Measurements from ENCODE around the gene DMGDH. TPM values are rescaled to one million over a fixed set of nuclear protein-coding genes. Genes with fewer than 3 reads are reported as not detected.

DMGDH gene
- total and polyA plus RNA-seq, 2 donors (not counting 3 experiments of a cell fraction or from before 2014, with no cell fraction given) = 0.11 TPM; not detected in 1

DNA sequence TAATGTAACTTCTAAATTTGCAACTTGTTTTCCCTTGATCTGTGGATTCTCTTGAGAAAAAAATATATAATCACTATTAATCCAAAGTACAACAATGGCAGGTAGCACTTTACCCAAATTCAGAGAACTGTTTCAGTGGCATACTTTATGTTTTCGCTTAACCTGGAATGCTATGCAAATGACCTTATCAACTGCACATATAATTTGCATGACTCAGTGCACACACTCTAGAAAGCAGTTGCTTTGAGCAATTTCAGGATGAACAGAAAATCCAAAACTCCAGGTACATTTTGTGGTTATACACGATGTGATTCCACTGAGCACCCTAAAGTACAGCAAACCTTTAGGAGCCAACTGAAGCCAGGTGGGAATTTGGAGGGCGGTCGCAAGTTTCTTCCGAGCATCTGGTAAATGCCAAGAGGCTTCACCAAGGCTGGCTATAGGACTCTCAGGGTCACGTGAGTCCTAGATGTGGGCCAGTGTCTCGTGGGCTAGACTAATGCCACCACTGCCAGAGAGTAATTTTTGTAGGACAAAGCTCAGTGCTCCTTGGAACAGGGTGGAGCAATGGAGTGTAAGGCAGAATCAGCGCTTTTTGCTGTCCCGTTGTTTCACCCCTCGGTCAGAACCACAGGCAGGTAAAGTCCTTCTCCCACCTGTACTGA, 37.3 kb downstream of the DMGDH start:
- Histone ChIP-seq H3K4me3 (replicated peaks in 1 of 3; ENCODE audit: insufficient read depth in 1 of 3, low read depth in 1 of 3, low read length in 3 of 3) (no peak overlapping the region), H3K79me2 (ENCODE audit: control insufficient read depth, insufficient read depth, low read length) (no peaks in the 10 kb centered on the region), H3K9ac (replicated peaks; ENCODE audit: extremely low read depth, insufficient read depth, low read length) (no peak overlapping the region), H3K9me1 (replicated peaks; ENCODE audit: control insufficient read depth, extremely low read depth, insufficient read depth, low read length) (no peaks in the 10 kb centered on the region), H3K27me3 (ENCODE audit: control insufficient read depth in 2 of 2, insufficient read depth in 2 of 2, low read length in 2 of 2) (peaks cover 1 to 2% of the 10 kb centered on the region in 2 experiments), H3K36me3 (ENCODE audit: control insufficient read depth in 2 of 2, extremely low read depth in 1 of 2, insufficient read depth in 2 of 2, low read length in 2 of 2) (no peaks in the 10 kb centered on the region), H3K4me2 (ENCODE audit: insufficient read depth, low read length) (no peak overlapping the region), H3K9me3 (replicated peaks; ENCODE audit: control insufficient read depth, insufficient read depth, low read length) (no peaks in the 10 kb centered on the region), H3K27ac (ENCODE audit: insufficient read depth, low read depth, low read length) (no peak overlapping the region), H3K4me1 (ENCODE audit: control insufficient read depth, extremely low read depth, insufficient read depth, low read length) (no peaks in the 10 kb centered on the region), H2AFZ (ENCODE audit: low read depth, low read length) (no peak overlapping the region), H4K20me1 (replicated peaks; ENCODE audit: control insufficient read depth, extremely low read depth, insufficient read depth, low read length) (no peaks in the 10 kb centered on the region)
- dilution Hi-C loops (cut with MboI; ENCODE audit: extremely low pct_ligation_motif_present, low sequenced_read_pairs) = no loop called here
- POLR2A ChIA-PET = interaction anchor here (0.5 kb wide), 1 partner anchor 1797 kb away, joined by 3 read pairs; no protein-coding TSS in a partner anchor
- CTCF ChIA-PET = interaction anchor here (2.0 kb wide), 1 partner anchor 9 kb away, joined by 6 read pairs; no protein-coding TSS in a partner anchor
- TF ChIP-seq, protein P1, sequence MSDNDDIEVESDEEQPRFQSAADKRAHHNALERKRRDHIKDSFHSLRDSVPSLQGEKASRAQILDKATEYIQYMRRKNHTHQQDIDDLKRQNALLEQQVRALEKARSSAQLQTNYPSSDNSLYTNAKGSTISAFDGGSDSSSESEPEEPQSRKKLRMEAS (IDR thresholded peaks at IDR 0.05; ENCODE audit: insufficient read depth, insufficient read length) = no peak
- TF ChIP-seq, protein P2, sequence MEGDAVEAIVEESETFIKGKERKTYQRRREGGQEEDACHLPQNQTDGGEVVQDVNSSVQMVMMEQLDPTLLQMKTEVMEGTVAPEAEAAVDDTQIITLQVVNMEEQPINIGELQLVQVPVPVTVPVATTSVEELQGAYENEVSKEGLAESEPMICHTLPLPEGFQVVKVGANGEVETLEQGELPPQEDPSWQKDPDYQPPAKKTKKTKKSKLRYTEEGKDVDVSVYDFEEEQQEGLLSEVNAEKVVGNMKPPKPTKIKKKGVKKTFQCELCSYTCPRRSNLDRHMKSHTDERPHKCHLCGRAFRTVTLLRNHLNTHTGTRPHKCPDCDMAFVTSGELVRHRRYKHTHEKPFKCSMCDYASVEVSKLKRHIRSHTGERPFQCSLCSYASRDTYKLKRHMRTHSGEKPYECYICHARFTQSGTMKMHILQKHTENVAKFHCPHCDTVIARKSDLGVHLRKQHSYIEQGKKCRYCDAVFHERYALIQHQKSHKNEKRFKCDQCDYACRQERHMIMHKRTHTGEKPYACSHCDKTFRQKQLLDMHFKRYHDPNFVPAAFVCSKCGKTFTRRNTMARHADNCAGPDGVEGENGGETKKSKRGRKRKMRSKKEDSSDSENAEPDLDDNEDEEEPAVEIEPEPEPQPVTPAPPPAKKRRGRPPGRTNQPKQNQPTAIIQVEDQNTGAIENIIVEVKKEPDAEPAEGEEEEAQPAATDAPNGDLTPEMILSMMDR (IDR thresholded peaks at IDR 0.05; ENCODE audit: extremely low read depth in 1 of 2, insufficient read depth in 1 of 2, low read depth in 1 of 2, low read length in 2 of 2) = no peak
- TF ChIP-seq MYC (IDR thresholded peaks at IDR 0.05; ENCODE audit: low read depth, low read length) (no peak), JUN (IDR thresholded peaks at IDR 0.05; ENCODE audit: borderline replicate concordance, insufficient read depth, insufficient read length, low read depth) (no peak), FOS (IDR thresholded peaks at IDR 0.05; ENCODE audit: borderline replicate concordance, insufficient read depth, low read length) (no peak), POLR2AphosphoS5 (IDR thresholded peaks at IDR 0.05; ENCODE audit: insufficient read depth, low read depth, low read length) (no peak), GATA2 (IDR thresholded peaks at IDR 0.05; ENCODE audit: insufficient read depth, insufficient read length, low read depth, low read length) (no peak), POLR2A (IDR thresholded peaks at IDR 0.05; ENCODE audit: low read depth, low read length) (no peak), EZH2 (IDR thresholded peaks at IDR 0.05; ENCODE audit: borderline replicate concordance, low read depth, low read length, severe bottlenecking) (no peak)
- intact Hi-C loops (cut with micrococcal nuclease) = no loop called here
- DNase-seq (ENCODE audit: low read depth, low spot score) (no peak), FAIRE-seq (no peak)
- no TSS peak for BruUV-seq (replicated peaks)
